GM12864 (cell line): Measurements from ENCODE around the gene MAF.
A peak's percentile ranks its signal among the peaks of the same experiment; 100 is the strongest.

Experiments used
- DNase-seq: peaks from one replicate; pipeline ENCODE4 v3.0.0-alpha.2; 2011; ENCODE audit warnings: low read depth
- H3K4me3 ChIP-seq: 2 replicates; pipeline ENCODE4 v1.5.1; 2011; ENCODE audit warnings: mild to moderate bottlenecking, low read depth, low read length, control low read depth
- CTCF ChIP-seq: IDR thresholded peaks from 2 replicates; pipeline ENCODE4 v1.5.1; 2011; ENCODE audit warnings: low read depth, mild to moderate bottlenecking, moderate library complexity, low read length, control low read depth, inconsistent platforms; ENCODE audit errors: missing control alignments

Gene MAF

GRCh38 chr16:79628988-79629387 lies 28.5 kb upstream of the MAF start:
- H3K4me3 ChIP-seq, result no peak overlapping the region
- DNase-seq, result no peak
- TF ChIP-seq CTCF, result no peak

- no peak overlapping the region for H3K4me3 ChIP-seq
- no peak for TF ChIP-seq CTCF
- DNase-seq, result peak; percentile 61
Measured at GRCh38 chr16:79628501-79628975, 28.0 kb upstream of the MAF start.

GRCh38 chr16:79627092-79627491 lies 26.6 kb upstream of the MAF start:
- no peak overlapping the region for H3K4me3 ChIP-seq
- TF ChIP-seq CTCF, result no peak
- DNase-seq, result no peak

DNA sequence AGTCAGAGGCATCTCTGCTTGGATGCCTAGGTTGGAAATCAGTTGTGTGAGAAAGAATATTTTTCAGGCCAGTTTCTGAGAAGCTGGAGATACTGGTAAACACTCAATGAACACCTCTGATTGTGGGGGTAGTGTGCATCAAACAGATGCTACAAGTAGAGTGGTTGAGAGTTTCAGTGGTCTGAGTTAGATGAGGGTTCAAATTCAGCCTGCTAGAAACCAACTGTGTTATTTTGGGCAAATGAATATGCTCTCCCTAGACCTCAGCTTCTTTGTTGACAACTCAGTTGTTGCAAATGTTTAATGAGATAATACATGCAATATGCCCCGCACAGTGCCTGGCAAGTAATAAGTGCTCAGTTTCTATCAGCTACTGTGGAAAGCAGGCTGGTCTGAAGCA lies 25.2 kb upstream of the MAF start:
- TF ChIP-seq CTCF, result no peak
- H3K4me3 ChIP-seq, result no peak overlapping the region
- no peak for DNase-seq

GRCh38 chr16:79623824-79624223 lies 23.3 kb upstream of the MAF start:
- TF ChIP-seq CTCF, result no peak

DNA sequence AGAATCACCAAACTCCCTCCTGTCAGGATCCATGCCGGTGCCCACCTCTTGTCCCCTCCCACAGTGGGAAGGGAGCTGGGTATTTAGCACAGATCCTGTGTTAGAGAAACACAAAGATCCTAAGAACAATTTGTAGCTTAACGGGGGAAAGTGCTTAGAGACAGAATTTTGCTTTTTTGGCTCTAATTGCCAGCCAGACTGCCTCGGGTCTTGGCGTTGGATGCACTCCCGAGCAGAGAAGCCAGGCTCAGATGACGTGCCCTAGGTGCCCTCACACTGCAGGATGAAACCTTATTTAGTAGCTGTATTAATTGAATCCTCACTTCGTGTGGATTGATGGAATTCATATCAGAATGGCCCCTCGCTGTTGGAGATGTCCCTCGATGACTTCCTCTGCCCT lies 22.5 kb upstream of the MAF start:
- DNase-seq, result no peak
- no peak for TF ChIP-seq CTCF
- H3K4me3 ChIP-seq, result no peak overlapping the region

More at GRCh38 chr16:79623824-79624223, 23.3 kb upstream of the MAF start:
- no peak for DNase-seq
- no peak overlapping the region for H3K4me3 ChIP-seq

- no peak for DNase-seq
- no peak overlapping the region for H3K4me3 ChIP-seq
- TF ChIP-seq CTCF, result no peak
Measured at GRCh38 chr16:79621027-79621426, 20.5 kb upstream of the MAF start.
